Measurements from ENCODE around the gene RAET1G.

DNA sequence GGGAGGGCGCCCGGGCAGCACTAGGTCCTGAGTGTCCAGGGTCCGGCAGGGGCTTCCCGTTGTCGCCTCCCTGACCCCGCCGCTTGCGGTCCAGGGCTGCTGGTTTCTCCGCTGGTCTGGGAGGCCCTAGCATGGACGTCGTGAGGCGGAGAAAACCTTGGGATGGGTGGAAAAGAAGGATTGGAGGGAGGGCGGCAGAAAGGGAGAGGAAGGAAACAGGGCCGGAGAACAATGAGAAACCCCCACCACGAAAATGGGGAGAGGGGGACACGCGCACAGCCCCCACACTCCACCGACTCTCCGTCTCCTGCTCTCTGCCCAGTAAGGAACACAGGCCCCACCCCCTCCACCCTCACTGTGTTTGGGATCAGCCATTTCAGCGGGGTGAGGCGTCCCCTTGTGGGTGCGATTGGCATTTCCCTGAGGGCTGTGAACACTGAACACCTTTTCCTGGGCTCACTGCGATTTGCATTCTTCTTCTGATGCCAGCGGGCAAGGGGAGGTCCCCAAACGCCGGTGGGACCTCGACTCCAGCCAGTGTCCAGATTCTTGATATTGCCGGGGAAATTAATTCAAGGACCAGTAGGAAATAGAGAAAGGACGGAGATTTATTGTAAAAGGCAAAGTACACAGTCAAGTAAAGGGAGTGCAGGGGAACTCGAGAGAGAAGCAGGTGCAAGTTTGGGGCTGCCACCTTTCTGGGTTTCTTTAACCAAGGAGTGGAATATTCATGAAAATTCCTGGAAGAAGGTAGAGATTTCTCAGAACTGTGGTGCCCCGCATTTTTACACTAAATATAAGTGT, 3.3 kb upstream of the RAET1G start:
- TF ChIP-seq EP300 (IDR thresholded peaks at IDR 0.05; ENCODE audit: borderline replicate concordance in 1 of 2, low read depth in 1 of 2, low read length in 1 of 2) (no peak), RXRA (IDR thresholded peaks at IDR 0.05; ENCODE audit: borderline replicate concordance, low read depth) (no peak), POLR2AphosphoS5 (IDR thresholded peaks at IDR 0.05; ENCODE audit: low read depth, low read length) (no peak), TAF1 (IDR thresholded peaks at IDR 0.05; ENCODE audit: borderline replicate concordance, low read depth, low read length) (no peak), GABPA (IDR thresholded peaks at IDR 0.05; ENCODE audit: low read depth) (no peak), TCF12 (IDR thresholded peaks at IDR 0.05) (no peak), RCOR1 (IDR thresholded peaks at IDR 0.05; ENCODE audit: low read length) (0 out of 2 replicates have a peak, but pooled peaks have one; percentile 14), EZH2phosphoT487 (IDR thresholded peaks at IDR 0.05; ENCODE audit: borderline replicate concordance, low read depth) (no peak), JUND (IDR thresholded peaks at IDR 0.05) (no peak)
- TF ChIP-seq, protein P1, sequence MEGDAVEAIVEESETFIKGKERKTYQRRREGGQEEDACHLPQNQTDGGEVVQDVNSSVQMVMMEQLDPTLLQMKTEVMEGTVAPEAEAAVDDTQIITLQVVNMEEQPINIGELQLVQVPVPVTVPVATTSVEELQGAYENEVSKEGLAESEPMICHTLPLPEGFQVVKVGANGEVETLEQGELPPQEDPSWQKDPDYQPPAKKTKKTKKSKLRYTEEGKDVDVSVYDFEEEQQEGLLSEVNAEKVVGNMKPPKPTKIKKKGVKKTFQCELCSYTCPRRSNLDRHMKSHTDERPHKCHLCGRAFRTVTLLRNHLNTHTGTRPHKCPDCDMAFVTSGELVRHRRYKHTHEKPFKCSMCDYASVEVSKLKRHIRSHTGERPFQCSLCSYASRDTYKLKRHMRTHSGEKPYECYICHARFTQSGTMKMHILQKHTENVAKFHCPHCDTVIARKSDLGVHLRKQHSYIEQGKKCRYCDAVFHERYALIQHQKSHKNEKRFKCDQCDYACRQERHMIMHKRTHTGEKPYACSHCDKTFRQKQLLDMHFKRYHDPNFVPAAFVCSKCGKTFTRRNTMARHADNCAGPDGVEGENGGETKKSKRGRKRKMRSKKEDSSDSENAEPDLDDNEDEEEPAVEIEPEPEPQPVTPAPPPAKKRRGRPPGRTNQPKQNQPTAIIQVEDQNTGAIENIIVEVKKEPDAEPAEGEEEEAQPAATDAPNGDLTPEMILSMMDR (IDR thresholded peaks at IDR 0.05) = peak; percentile 73
- TF ChIP-seq, protein P2, sequence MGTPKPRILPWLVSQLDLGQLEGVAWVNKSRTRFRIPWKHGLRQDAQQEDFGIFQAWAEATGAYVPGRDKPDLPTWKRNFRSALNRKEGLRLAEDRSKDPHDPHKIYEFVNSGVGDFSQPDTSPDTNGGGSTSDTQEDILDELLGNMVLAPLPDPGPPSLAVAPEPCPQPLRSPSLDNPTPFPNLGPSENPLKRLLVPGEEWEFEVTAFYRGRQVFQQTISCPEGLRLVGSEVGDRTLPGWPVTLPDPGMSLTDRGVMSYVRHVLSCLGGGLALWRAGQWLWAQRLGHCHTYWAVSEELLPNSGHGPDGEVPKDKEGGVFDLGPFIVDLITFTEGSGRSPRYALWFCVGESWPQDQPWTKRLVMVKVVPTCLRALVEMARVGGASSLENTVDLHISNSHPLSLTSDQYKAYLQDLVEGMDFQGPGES (IDR thresholded peaks at IDR 0.05; ENCODE audit: low read depth, low read length) = no peak
- TF ChIP-seq, protein P3, sequence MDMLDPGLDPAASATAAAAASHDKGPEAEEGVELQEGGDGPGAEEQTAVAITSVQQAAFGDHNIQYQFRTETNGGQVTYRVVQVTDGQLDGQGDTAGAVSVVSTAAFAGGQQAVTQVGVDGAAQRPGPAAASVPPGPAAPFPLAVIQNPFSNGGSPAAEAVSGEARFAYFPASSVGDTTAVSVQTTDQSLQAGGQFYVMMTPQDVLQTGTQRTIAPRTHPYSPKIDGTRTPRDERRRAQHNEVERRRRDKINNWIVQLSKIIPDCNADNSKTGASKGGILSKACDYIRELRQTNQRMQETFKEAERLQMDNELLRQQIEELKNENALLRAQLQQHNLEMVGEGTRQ (IDR thresholded peaks at IDR 0.05; ENCODE audit: borderline replicate concordance, low read depth, low read length) = no peak
- TF ChIP-seq, protein P4, sequence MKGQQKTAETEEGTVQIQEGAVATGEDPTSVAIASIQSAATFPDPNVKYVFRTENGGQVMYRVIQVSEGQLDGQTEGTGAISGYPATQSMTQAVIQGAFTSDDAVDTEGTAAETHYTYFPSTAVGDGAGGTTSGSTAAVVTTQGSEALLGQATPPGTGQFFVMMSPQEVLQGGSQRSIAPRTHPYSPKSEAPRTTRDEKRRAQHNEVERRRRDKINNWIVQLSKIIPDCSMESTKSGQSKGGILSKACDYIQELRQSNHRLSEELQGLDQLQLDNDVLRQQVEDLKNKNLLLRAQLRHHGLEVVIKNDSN (IDR thresholded peaks at IDR 0.05; ENCODE audit: borderline replicate concordance, low read depth) = no peak

Data from SK-N-SH (cell line).